Fibroblast of lung (primary cell): ENCODE data around the gene CD52. TPM values are rescaled to one million over a fixed set of nuclear protein-coding genes. Genes with fewer than 3 reads are reported as not detected.

Experiments used
- DNase-seq, 2 donors: peaks; one replicate each; pipeline versions ENCODE4 v3.0.0 to v3.0.0-alpha.2; 2010; ENCODE audit warnings: low read depth in 2 of 2
- H2AFZ ChIP-seq: 2 replicates; pipeline ENCODE4 v1.5.1; 2012; ENCODE audit warnings: low read length, control low read depth, inconsistent platforms
- H3K27ac ChIP-seq: 2 replicates; pipeline ENCODE4 v1.5.1; 2011; ENCODE audit warnings: low read length, control low read depth; ENCODE audit not compliant: insufficient read depth
- H3K27me3 ChIP-seq: 2 replicates; pipeline ENCODE4 v1.5.1; 2011; ENCODE audit warnings: mild to moderate bottlenecking, low read length; ENCODE audit not compliant: control insufficient read depth, insufficient read depth
- H3K36me3 ChIP-seq: 2 replicates; pipeline ENCODE4 v1.5.1; 2011; ENCODE audit warnings: low read length; ENCODE audit not compliant: control insufficient read depth, insufficient read depth
- H3K4me1 ChIP-seq: 2 replicates; pipeline ENCODE4 v1.5.1; 2011; ENCODE audit warnings: low read length; ENCODE audit not compliant: control insufficient read depth, insufficient read depth; ENCODE audit errors: extremely low read depth
- H3K4me2 ChIP-seq: 2 replicates; pipeline ENCODE4 v1.5.1; 2011; ENCODE audit warnings: low read length, control low read depth; ENCODE audit not compliant: insufficient read depth; ENCODE audit errors: extremely low read depth
- H3K4me3 ChIP-seq, 4 experiments: fragments of 200-600 bp in 1 of 4; sonication (generic) in 1 of 4; replicated peaks in 1 of 4; 2 replicates each; pipeline ENCODE4 v1.5.1; 2011 to 2016; ENCODE audit warnings: low read length in 4 of 4, low read depth in 3 of 4, mild to moderate bottlenecking in 3 of 4, control low read depth in 2 of 4, inconsistent platforms in 1 of 4, mixed read lengths in 1 of 4; ENCODE audit not compliant: insufficient read depth in 1 of 4; ENCODE audit errors: control extremely low read depth in 1 of 4
- H3K79me2 ChIP-seq: 2 replicates; pipeline ENCODE4 v1.5.1; 2012; ENCODE audit warnings: mild to moderate bottlenecking, low read length, inconsistent platforms; ENCODE audit not compliant: control insufficient read depth, insufficient read depth
- H3K9ac ChIP-seq: 2 replicates; pipeline ENCODE4 v1.5.1; 2011; ENCODE audit warnings: mild to moderate bottlenecking, low read length, control low read depth; ENCODE audit not compliant: insufficient read depth
- H3K9me3 ChIP-seq: 2 replicates; pipeline ENCODE4 v1.5.1; 2012; ENCODE audit warnings: low read depth, low read length; ENCODE audit not compliant: control insufficient read depth, insufficient read depth
- H4K20me1 ChIP-seq: 2 replicates; pipeline ENCODE4 v1.5.1; 2011; ENCODE audit warnings: low read length; ENCODE audit not compliant: control insufficient read depth, insufficient read depth; ENCODE audit errors: extremely low read depth
- EZH2 ChIP-seq: IDR thresholded peaks from 2 replicates; pipeline ENCODE4 v1.5.1; 2012; ENCODE audit warnings: low read length, control low read depth, mild to moderate bottlenecking; ENCODE audit errors: missing control alignments
- polyA plus RNA-seq, 2 donors: library from polyadenylated mRNA; depleted of rRNA in 1 of 2; stranded (reverse) in 1 of 2; unstranded in 1 of 2; fragments of >200 nt; gene quantifications; 2 replicates each; pipeline ENCODE4 v1.2.1, GENCODE V29; 2011 to 2012; ENCODE audit warnings: missing spikeins in 1 of 2
- total RNA-seq: library from RNA; depleted of rRNA; stranded (reverse); fragments of >200 nt; gene quantifications from 2 replicates; pipeline ENCODE4 v1.2.1, GENCODE V29; 2014
- TF ChIP-seq, protein P1 (sequence below), 2 donors: IDR thresholded peaks in 1 of 2; conservative IDR thresholded peaks in 1 of 2; 1 replicate in 1 of 2; 2 replicates in 1 of 2; pipeline ENCODE4 v1.5.1; 2011 to 2012; ENCODE audit warnings: low read length in 2 of 2, control low read depth in 1 of 2, inconsistent platforms in 1 of 2, low read depth in 1 of 2, mild to moderate bottlenecking in 1 of 2

The CD52 gene
- total and polyA plus RNA-seq, 2 donors (not counting 1 experiment from before 2014, with no cell fraction given), result 0.31 TPM; not detected in 1

DNA sequence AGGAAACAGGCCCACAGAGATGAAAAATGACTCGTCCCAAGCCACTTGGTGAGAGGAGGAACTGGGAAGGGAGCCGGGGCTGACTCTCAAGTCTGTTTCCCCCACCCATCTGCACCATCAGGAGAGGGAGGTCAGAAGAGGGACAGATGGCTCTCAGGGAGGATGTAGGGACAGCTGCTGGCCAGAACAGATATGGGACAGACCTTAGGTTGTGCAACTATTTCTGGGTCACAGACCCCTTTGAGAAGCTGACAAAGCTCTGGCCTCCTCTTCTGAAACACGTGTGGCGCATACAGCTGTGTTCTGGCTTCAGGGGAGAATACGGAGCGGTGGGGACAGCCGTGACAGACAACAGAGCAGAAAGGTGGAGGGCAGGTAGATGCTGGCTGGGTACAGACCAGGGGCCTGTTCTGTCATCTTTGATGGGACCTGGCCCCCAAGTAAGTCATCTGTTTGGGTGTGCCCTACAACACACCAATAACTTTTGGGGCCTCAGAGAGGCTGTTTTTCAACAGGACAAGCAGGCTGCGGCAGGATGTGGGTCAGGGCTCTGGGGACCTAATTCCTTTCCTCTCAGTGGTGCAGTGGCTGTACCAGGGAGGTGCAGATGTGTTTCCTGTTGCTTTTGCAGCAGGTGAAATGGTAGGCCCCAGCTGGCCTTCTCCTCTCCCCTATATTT lies 30.6 kb upstream of the CD52 start:
- H2AFZ ChIP-seq, result no peak overlapping the region
- H3K36me3 ChIP-seq, result peaks cover 9% of the 10 kb centered on the region
- DNase-seq, result no peak
- no peak overlapping the region for H3K4me2 ChIP-seq
- TF ChIP-seq EZH2, result no peak
- TF ChIP-seq, protein P1, sequence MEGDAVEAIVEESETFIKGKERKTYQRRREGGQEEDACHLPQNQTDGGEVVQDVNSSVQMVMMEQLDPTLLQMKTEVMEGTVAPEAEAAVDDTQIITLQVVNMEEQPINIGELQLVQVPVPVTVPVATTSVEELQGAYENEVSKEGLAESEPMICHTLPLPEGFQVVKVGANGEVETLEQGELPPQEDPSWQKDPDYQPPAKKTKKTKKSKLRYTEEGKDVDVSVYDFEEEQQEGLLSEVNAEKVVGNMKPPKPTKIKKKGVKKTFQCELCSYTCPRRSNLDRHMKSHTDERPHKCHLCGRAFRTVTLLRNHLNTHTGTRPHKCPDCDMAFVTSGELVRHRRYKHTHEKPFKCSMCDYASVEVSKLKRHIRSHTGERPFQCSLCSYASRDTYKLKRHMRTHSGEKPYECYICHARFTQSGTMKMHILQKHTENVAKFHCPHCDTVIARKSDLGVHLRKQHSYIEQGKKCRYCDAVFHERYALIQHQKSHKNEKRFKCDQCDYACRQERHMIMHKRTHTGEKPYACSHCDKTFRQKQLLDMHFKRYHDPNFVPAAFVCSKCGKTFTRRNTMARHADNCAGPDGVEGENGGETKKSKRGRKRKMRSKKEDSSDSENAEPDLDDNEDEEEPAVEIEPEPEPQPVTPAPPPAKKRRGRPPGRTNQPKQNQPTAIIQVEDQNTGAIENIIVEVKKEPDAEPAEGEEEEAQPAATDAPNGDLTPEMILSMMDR (conservative IDR thresholded peaks at IDR 0.05 in 1 of 2, IDR thresholded peaks at IDR 0.05 in 1 of 2; ENCODE audit: low read depth in 1 of 2, low read length in 2 of 2), result no peak
- H3K4me3 ChIP-seq, result no peak overlapping the region
- H3K4me1 ChIP-seq, result peaks cover 35% of the 10 kb centered on the region
- H4K20me1 ChIP-seq, result no peaks in the 10 kb centered on the region
- H3K9ac ChIP-seq, result no peak overlapping the region
- H3K9me3 ChIP-seq, result no peaks in the 10 kb centered on the region
- H3K27me3 ChIP-seq, result no peaks in the 10 kb centered on the region
- H3K27ac ChIP-seq, result no peak overlapping the region
- H3K79me2 ChIP-seq, result peaks cover 10% of the 10 kb centered on the region

GRCh38 chr1:26287811-26288210 lies 29.9 kb upstream of the CD52 start:
- Histone ChIP-seq H2AFZ (no peak overlapping the region), H3K36me3 (peaks cover 9% of the 10 kb centered on the region), H4K20me1 (no peaks in the 10 kb centered on the region), H3K79me2 (peaks cover 5% of the 10 kb centered on the region), H3K9me3 (no peaks in the 10 kb centered on the region), H3K4me3 (no peak overlapping the region), H3K4me2 (no peak overlapping the region), H3K4me1 (peaks cover 30% of the 10 kb centered on the region), H3K9ac (no peak overlapping the region), H3K27me3 (no peaks in the 10 kb centered on the region), H3K27ac (no peak overlapping the region)
- no peak for TF ChIP-seq EZH2
- TF ChIP-seq, protein P1 (conservative IDR thresholded peaks at IDR 0.05 in 1 of 2, IDR thresholded peaks at IDR 0.05 in 1 of 2; ENCODE audit: low read depth in 1 of 2, low read length in 2 of 2), result no peak
- DNase-seq, result no peak

- Histone ChIP-seq H3K9me3 (no peaks in the 10 kb centered on the region), H3K27ac (no peak overlapping the region), H3K4me3 (no peak overlapping the region), H3K36me3 (peaks cover 9% of the 10 kb centered on the region), H3K4me1 (peaks cover 27% of the 10 kb centered on the region), H3K9ac (no peak overlapping the region), H3K27me3 (no peaks in the 10 kb centered on the region), H3K4me2 (no peak overlapping the region), H2AFZ (no peak overlapping the region), H4K20me1 (no peaks in the 10 kb centered on the region), H3K79me2 (peaks cover under 1% of the 10 kb centered on the region)
- TF ChIP-seq EZH2, result no peak
- TF ChIP-seq, protein P1 (conservative IDR thresholded peaks at IDR 0.05 in 1 of 2, IDR thresholded peaks at IDR 0.05 in 1 of 2; ENCODE audit: low read depth in 1 of 2, low read length in 2 of 2), result no peak
- DNase-seq, result peak in 1 of 2 donors; percentile 27
Observed at GRCh38 chr1:26288311-26288941, 29.3 kb upstream of the CD52 start.
